ENCODE measurements around the gene POLR1A. TPM values are rescaled to one million over a fixed set of nuclear protein-coding genes. Genes with fewer than 3 reads are reported as not detected.

The POLR1A gene
- total RNA-seq = 10 to 100 TPM; 30.3 to 62.0 TPM

DNA sequence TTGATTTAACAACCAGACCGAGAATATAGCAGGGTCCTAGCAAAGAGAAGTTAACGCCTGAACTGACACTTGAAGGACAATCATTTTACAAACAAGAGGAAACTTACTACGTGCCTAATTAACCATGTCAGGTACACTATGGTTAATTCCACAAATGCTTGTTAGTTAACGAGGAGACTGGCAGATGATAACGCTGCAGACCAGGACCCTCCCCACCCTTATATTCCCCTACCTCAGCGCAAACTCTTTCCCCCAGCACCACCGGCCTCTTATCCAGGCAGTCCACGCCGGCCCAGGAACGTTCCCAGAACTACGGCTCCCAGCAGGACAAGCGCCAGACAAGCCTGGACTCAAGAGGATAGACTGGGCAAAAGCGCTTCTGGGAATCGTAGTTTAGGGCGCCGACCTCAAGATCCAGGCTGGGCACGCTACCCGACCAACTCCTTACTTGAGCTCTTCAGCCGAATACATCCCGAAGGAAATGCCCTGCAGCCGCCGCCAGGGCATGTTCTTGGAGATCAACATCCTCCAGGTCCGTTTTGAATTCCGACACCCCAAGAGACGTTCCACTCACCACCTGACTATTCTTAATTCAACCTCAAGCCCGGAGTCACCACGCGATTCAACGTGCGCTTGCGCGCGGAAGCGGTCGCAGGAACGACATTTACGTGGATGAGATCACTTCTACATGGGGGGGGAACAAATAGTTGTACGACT lies at the start of gene POLR1A:
Gene POLR1A, minus strand, starts transcription at position 635 of the 717 bp plus-strand sequence. Its CDS starts 110 bp downstream, at position 525.
- peak within 1 kb of the TSS; percentile 90 for H3K4me3 Mint-ChIP-seq
- H3K36me3 Mint-ChIP-seq (ENCODE audit: low read depth) = peaks cover 96% of the 10 kb centered on the region
- H3K27me3 Mint-ChIP-seq = no peaks in the 10 kb centered on the region
- peaks cover 46% of the 10 kb centered on the region for H3K4me1 Mint-ChIP-seq
- peak within 1 kb of the TSS; percentile 99 for H3K27ac Mint-ChIP-seq
- peak; percentile 83 for ATAC-seq (replicated peaks)
- no peaks in the 10 kb centered on the region for H3K9me3 Mint-ChIP-seq

DNA sequence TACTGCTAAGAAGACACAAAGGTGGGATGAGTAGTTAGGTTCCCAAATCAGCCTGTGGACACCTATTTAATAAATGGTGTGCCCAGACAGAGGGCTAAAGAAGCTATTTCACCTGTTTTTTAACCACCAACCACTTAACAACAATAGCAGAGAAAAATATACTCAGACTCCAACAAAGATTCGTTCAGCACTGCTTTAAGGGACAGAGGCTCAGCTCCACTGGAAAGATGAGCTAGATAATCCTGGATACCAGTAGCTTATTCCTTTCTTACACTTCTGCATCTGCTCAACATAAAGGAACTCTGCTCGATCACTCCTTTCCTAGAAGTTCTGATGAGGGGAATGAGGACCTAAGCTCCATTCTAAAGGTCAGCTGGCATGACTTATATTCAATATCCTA lies 44.8 kb upstream of the POLR1A start:
- no peaks in the 10 kb centered on the region for H3K9me3 Mint-ChIP-seq
- no peaks in the 10 kb centered on the region for H3K27me3 Mint-ChIP-seq
- H3K4me1 Mint-ChIP-seq = peaks cover 10% of the 10 kb centered on the region
- H3K36me3 Mint-ChIP-seq (ENCODE audit: low read depth) = peaks cover 98% of the 10 kb centered on the region
- no peak overlapping the region for H3K4me3 Mint-ChIP-seq
- peak overlapping the region; percentile 49 for H3K27ac Mint-ChIP-seq
- no peak for ATAC-seq (replicated peaks)

DNA sequence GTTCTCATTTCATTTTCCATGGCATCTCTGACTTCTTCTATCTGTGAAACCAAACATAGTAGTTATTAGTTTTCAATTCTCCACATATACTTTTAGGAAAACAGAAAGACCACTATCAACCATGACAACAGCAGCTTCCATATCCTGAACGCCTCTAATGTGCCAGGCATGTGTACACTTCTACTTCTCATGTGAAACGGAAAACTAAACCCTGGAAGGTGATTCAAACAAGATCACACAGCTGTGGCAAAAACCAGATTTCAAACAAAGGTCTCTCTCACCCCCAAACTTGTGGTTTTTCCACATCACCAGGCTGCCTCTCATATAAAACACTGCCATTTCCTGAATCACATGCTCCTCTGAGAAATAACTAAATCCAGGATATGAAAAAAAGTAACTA lies 42.1 kb upstream of the POLR1A start:
- H3K27me3 Mint-ChIP-seq = no peaks in the 10 kb centered on the region
- peak overlapping the region; percentile 49 for H3K27ac Mint-ChIP-seq
- ATAC-seq (replicated peaks) = peak; percentile 74
- no peaks in the 10 kb centered on the region for H3K9me3 Mint-ChIP-seq
- H3K36me3 Mint-ChIP-seq (ENCODE audit: low read depth) = peaks cover 99% of the 10 kb centered on the region
- no peak overlapping the region for H3K4me3 Mint-ChIP-seq
- peaks cover 10% of the 10 kb centered on the region for H3K4me1 Mint-ChIP-seq

DNA sequence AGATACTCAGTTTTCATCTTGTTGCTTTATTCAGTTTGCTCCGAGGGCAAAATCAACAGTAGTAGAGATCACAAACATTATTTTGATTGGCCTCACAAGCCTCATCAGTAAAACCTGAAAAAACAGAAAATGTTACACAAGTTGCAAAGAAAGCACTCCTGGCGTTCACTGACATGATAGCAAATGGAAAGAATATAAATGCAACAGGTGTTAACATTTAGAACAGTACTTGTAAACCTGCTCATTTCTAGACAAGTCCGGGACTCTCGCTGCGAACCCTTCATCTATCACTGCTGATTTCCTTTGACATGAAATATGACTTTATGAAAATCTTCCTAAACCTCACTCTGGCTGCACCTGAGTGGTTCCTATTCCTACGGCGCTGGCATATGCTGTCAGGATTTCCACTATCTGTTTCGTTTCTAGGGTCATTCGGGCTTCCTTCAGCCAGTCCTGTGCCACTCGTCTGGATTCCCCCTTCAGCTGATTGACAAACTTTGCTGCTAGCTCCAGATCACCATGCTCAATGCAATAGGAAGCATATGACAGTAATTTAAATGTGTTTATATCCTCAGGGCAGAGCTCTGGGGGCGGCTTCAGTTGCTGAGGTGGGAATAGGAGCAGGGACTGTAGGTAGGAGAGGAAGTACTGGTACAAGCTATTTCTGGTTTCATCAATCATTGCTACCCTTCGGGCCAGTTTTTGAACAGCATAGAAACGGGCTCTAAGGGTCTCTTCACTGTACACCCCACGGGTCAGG lies 38.4 kb upstream of the POLR1A start:
- H3K4me1 Mint-ChIP-seq = peaks cover 23% of the 10 kb centered on the region
- peaks cover 97% of the 10 kb centered on the region for H3K36me3 Mint-ChIP-seq (ENCODE audit: low read depth)
- no peak overlapping the region for H3K4me3 Mint-ChIP-seq
- H3K9me3 Mint-ChIP-seq = no peaks in the 10 kb centered on the region
- no peak overlapping the region for H3K27ac Mint-ChIP-seq
- no peaks in the 10 kb centered on the region for H3K27me3 Mint-ChIP-seq
- ATAC-seq (replicated peaks) = no peak

DNA sequence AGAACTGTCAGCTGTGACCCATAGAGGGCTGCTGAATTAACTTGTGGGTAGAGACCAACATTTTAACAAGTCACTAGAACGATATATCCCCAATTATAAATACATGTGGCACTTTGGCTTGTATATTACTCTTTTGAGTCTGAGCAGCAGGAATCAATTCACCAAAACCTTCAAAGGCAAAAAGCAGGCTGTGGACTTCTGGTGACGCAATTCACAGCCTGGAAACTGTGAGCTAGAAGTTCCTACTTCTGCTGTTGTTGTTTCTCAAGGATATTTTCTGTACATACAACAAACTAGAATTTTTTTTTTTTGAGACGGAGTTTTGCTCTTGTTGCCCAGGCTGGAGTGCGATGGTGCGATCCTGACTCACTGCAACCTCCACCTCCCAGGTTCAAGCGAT lies 37.6 kb upstream of the POLR1A start:
- H3K9me3 Mint-ChIP-seq = no peaks in the 10 kb centered on the region
- no peak for ATAC-seq (replicated peaks)
- H3K27ac Mint-ChIP-seq = no peak overlapping the region
- H3K36me3 Mint-ChIP-seq (ENCODE audit: low read depth) = peaks cover 97% of the 10 kb centered on the region
- H3K27me3 Mint-ChIP-seq = no peaks in the 10 kb centered on the region
- H3K4me3 Mint-ChIP-seq = no peak overlapping the region
- peaks cover 26% of the 10 kb centered on the region for H3K4me1 Mint-ChIP-seq

DNA sequence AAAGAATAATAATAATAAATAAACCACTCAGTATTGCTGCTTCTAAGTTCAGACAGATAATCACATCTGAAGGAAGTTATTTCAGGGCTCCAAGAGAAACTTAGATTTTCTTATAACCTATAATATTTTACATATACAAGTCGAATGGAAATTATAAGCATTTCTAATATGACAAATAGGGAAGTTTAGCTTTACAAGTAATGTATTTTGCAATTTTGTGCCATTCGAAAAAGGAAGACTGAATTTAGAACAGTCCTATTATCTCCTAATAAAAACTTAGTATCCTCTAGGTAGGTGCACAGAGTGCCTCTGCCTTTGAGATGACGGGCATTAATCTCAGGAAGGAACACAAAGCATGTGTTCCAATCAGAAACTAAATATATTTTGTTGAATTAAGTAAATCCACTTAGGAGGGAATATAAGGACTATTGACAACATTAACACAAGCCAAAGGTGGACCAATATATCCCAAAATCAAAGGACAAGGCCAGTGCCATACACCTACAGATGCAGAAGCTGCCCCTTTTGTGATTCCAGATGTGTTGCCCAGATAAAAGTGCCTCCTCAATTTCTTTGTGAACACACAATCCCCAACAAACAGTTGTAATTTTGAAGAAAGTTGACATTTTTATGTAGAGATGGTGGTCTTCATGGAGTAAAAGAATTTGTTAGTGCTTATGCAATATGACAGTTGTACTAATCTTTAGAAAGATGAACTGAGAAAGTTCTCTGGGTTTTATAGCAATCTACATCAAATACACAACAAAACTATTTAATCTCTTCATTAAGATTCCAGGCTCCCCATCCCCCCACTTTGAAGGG lies 37.0 kb upstream of the POLR1A start:
- Mint-ChIP-seq H3K36me3 (ENCODE audit: low read depth) (peaks cover 97% of the 10 kb centered on the region), H3K4me1 (peaks cover 27% of the 10 kb centered on the region), H3K27me3 (no peaks in the 10 kb centered on the region), H3K27ac (no peak overlapping the region), H3K9me3 (no peaks in the 10 kb centered on the region), H3K4me3 (no peak overlapping the region)
- no peak for ATAC-seq (replicated peaks)

DNA sequence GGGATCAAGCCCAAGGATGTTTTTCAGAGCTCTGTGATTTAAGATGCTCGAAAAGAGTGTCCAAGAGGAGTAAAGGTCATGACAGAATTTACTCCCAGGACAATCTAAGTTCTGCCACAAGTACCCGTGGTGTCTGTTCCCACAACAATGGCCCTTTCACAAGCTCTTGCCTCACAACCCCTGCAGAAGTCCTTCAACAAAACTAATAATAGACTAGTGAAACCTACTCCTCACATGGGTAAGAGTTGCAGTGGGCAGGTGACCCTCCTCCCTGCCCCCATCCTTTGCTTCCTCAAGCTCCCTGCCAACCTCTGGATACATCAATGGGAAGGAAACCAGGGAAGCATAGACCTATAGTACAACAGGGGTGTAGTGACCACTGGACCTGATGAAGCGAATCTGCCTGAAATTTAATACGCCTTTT lies 35.3 kb upstream of the POLR1A start:
- Mint-ChIP-seq H3K27ac (peak overlapping the region; percentile 59), H3K9me3 (no peaks in the 10 kb centered on the region), H3K4me3 (no peak overlapping the region), H3K36me3 (ENCODE audit: low read depth) (peaks cover 98% of the 10 kb centered on the region), H3K27me3 (no peaks in the 10 kb centered on the region), H3K4me1 (peaks cover 26% of the 10 kb centered on the region)
- ATAC-seq (replicated peaks) = no peak

DNA sequence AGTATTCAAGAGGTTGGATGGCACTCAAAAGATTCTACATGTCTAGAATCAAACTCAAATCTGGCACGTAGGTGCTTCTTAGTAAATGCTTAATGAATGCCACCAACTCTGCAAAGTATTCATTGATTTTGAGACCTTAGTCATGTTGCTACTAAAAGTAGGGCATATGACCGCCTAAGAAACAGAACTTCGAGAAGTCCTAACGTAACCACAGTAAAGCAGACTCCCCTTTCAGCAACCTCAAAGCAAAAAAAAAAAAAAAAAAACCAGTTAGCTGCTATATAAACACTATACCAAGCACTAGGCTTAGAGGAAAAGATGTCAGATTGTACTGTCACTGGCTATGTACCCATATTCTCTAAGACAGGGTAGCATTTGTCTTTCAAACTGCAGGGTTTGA lies 34.3 kb upstream of the POLR1A start:
- peak overlapping the region; percentile 91 for H3K27ac Mint-ChIP-seq

DNA sequence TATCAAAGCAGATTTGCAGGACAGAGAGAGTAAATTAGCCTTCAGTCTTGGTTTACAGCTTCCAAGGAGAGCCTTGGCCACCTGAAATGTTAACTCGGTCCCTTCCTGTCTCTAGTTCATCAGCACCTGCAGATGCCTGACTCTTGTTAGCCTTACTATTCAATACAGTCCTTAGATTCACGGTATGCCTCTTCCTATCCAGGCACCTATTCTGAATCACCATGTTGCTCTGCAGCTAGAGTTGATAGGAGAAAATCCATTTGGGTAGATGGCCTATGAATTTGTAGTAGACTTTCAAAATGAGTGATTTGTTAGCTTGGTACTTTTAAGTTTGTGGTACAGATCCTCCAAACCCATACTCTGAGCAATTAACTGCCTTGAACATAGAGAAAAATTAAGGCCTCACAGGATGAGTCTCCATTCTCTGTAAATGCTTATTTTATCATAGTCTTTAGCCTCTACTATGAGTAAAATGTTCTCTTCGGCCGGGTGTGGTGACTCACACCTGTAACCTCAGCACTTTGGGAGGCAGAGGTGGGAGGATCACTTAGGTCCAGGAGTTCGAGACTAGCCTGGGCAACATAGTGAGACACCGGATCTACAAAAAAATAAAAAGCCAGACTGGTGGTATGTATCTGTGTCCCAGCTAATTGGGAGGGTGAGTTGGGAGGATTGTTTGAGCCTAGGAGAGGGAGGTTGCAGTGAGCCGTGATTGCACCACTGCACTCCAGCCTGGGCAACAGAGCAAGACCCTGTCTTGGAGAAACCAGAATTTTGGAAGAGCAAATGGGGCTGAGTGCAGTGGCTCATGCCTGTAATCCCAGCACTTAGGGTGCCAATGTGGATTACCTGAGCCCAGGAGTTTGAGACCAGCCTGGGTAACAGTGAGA lies 33.3 kb upstream of the POLR1A start:
- H3K27ac Mint-ChIP-seq = peak overlapping the region; percentile 91
- ATAC-seq (replicated peaks) = peak; percentile 82
- H3K9me3 Mint-ChIP-seq = no peaks in the 10 kb centered on the region

More for the DNA sequence above, 34.3 kb upstream of the POLR1A start:
- Mint-ChIP-seq H3K27me3 (no peaks in the 10 kb centered on the region), H3K4me1 (peaks cover 26% of the 10 kb centered on the region), H3K9me3 (no peaks in the 10 kb centered on the region), H3K36me3 (ENCODE audit: low read depth) (peaks cover 98% of the 10 kb centered on the region), H3K4me3 (peak overlapping the region; percentile 59)
- peak; percentile 67 for ATAC-seq (replicated peaks)

DNA sequence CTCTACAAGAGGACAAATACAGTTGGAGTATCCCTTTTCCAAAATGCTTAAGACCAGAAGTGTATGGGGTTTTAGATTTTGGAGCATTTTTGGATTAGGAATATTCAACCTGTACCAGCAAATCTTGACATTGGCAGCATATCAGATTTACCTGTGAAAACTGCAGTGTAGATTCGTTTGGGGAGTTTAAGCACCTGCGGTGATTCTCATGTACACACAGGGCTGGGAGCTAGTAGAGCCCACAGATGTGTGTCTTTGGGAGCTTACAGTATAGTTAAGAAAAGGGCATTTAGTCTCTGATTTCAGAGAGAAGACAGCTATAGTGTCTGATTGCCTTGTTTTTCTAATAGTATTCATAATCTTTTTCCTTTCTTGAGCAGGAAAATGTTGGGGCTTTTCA lies 30.5 kb upstream of the POLR1A start:
- ATAC-seq (replicated peaks) = no peak
- H3K4me3 Mint-ChIP-seq = no peak overlapping the region
- H3K9me3 Mint-ChIP-seq = no peaks in the 10 kb centered on the region
- H3K27ac Mint-ChIP-seq = peak overlapping the region; percentile 18
- H3K27me3 Mint-ChIP-seq = no peaks in the 10 kb centered on the region
- H3K4me1 Mint-ChIP-seq = peaks cover 26% of the 10 kb centered on the region
- H3K36me3 Mint-ChIP-seq (ENCODE audit: low read depth) = peaks cover 100% of the 10 kb centered on the region

More for the DNA sequence above, 33.3 kb upstream of the POLR1A start:
- Mint-ChIP-seq H3K36me3 (ENCODE audit: low read depth) (peaks cover 98% of the 10 kb centered on the region), H3K27me3 (no peaks in the 10 kb centered on the region), H3K4me1 (peaks cover 26% of the 10 kb centered on the region), H3K4me3 (peak overlapping the region; percentile 59)

DNA sequence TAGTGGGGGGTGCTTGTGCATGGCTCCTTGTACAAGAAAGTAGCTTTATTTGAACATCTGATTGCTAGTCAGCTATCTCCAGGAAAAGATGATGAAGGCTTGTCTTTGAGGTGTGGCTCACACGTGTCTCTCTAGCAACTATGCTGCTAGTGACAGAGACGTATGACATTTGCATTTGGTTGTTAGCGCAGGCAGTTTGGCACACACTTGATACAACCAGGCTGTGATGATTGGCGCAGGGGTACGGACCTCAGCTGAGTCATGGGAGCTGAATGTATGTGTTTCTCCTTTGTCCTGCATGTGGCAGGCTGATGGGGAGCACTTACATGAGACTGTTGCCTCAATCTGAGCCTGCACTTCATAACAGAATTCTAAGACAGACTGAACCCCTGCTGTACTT lies 30.0 kb upstream of the POLR1A start:
- H3K4me1 Mint-ChIP-seq = peaks cover 26% of the 10 kb centered on the region
- no peak overlapping the region for H3K4me3 Mint-ChIP-seq
- no peak for ATAC-seq (replicated peaks)
- H3K36me3 Mint-ChIP-seq (ENCODE audit: low read depth) = peaks cover 100% of the 10 kb centered on the region
- no peaks in the 10 kb centered on the region for H3K9me3 Mint-ChIP-seq
- peak overlapping the region; percentile 18 for H3K27ac Mint-ChIP-seq
- no peaks in the 10 kb centered on the region for H3K27me3 Mint-ChIP-seq

DNA sequence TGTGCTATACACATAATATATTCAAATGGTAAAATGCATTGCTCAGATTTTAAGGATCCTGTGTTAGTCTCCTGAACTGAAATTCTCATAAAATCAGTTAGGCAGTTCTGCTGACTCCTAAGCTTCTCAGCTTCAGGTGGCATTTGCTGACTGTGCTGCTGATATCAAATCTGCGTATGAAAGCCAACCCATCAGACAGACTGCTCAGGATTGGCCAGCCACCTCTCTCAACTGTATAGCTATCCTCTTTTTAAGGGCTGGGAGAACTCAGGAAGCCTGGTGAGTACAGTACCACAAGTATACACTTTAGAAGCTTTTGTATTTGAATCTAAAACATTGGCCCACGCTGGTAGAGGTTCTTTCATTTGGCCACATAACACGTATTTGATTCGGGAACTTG lies 29.0 kb upstream of the POLR1A start:
- Mint-ChIP-seq H3K4me3 (no peak overlapping the region), H3K9me3 (no peaks in the 10 kb centered on the region), H3K4me1 (peaks cover 19% of the 10 kb centered on the region), H3K27ac (no peak overlapping the region), H3K27me3 (no peaks in the 10 kb centered on the region), H3K36me3 (ENCODE audit: low read depth) (peaks cover 100% of the 10 kb centered on the region)
- ATAC-seq (replicated peaks) = no peak

DNA sequence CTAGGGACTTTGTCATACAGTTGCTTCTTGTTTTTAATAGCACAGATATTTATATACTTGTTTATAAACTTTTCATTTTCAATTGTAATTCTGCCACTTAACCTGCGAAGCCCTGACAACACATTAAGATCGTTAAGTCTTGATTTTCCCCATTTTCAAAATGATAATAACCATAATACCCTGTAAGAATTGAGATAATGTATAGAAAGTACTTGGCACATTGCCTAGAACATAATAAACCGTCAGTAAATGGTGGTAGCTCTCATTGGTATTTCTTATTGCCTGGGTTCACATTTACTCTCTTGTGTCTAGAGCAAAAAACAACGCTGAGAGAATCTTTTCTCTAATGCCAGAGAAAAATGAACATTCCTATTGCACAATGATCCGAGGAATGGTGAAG lies 19.0 kb upstream of the POLR1A start:
- no peak for ATAC-seq (replicated peaks)
- H3K4me3 Mint-ChIP-seq = no peak overlapping the region
- no peaks in the 10 kb centered on the region for H3K9me3 Mint-ChIP-seq
- H3K36me3 Mint-ChIP-seq (ENCODE audit: low read depth) = peaks cover 100% of the 10 kb centered on the region
- H3K4me1 Mint-ChIP-seq = no peaks in the 10 kb centered on the region
- H3K27ac Mint-ChIP-seq = peak overlapping the region; percentile 30
- no peaks in the 10 kb centered on the region for H3K27me3 Mint-ChIP-seq

All from activated T-helper 17 cell treated with anti-CD3 and anti-CD28 coated beads, Interleukin-2, amount 50 U/mL, for 72 hours (primary cell).